Fibroblast of lung (primary cell): Measurements from ENCODE around the gene PIANP. TPM values are rescaled to one million over a fixed set of nuclear protein-coding genes. Genes with fewer than 3 reads are reported as not detected.
"Not testable (repeated sequence)": the region's sequence is repeated elsewhere in the genome, so short reads cannot be mapped to it uniquely, and the experiment has no call there.

Experiments
- DNase-seq, 2 donors: peaks; one replicate each; pipeline versions ENCODE4 v3.0.0 to v3.0.0-alpha.2; 2010; ENCODE audit warnings: low read depth in 2 of 2
- H2AFZ ChIP-seq: 2 replicates; pipeline ENCODE4 v1.5.1; 2012; ENCODE audit warnings: low read length, control low read depth, inconsistent platforms
- H3K27ac ChIP-seq: 2 replicates; pipeline ENCODE4 v1.5.1; 2011; ENCODE audit warnings: low read length, control low read depth; ENCODE audit not compliant: insufficient read depth
- H3K27me3 ChIP-seq: 2 replicates; pipeline ENCODE4 v1.5.1; 2011; ENCODE audit warnings: mild to moderate bottlenecking, low read length; ENCODE audit not compliant: control insufficient read depth, insufficient read depth
- H3K36me3 ChIP-seq: 2 replicates; pipeline ENCODE4 v1.5.1; 2011; ENCODE audit warnings: low read length; ENCODE audit not compliant: control insufficient read depth, insufficient read depth
- H3K4me1 ChIP-seq: 2 replicates; pipeline ENCODE4 v1.5.1; 2011; ENCODE audit warnings: low read length; ENCODE audit not compliant: control insufficient read depth, insufficient read depth; ENCODE audit errors: extremely low read depth
- H3K4me2 ChIP-seq: 2 replicates; pipeline ENCODE4 v1.5.1; 2011; ENCODE audit warnings: low read length, control low read depth; ENCODE audit not compliant: insufficient read depth; ENCODE audit errors: extremely low read depth
- H3K4me3 ChIP-seq, 4 experiments: fragments of 200-600 bp in 1 of 4; sonication (generic) in 1 of 4; replicated peaks in 1 of 4; 2 replicates each; pipeline ENCODE4 v1.5.1; 2011 to 2016; ENCODE audit warnings: low read length in 4 of 4, low read depth in 3 of 4, mild to moderate bottlenecking in 3 of 4, control low read depth in 2 of 4, inconsistent platforms in 1 of 4, mixed read lengths in 1 of 4; ENCODE audit not compliant: insufficient read depth in 1 of 4; ENCODE audit errors: control extremely low read depth in 1 of 4
- H3K79me2 ChIP-seq: 2 replicates; pipeline ENCODE4 v1.5.1; 2012; ENCODE audit warnings: mild to moderate bottlenecking, low read length, inconsistent platforms; ENCODE audit not compliant: control insufficient read depth, insufficient read depth
- H3K9ac ChIP-seq: 2 replicates; pipeline ENCODE4 v1.5.1; 2011; ENCODE audit warnings: mild to moderate bottlenecking, low read length, control low read depth; ENCODE audit not compliant: insufficient read depth
- H3K9me3 ChIP-seq: 2 replicates; pipeline ENCODE4 v1.5.1; 2012; ENCODE audit warnings: low read depth, low read length; ENCODE audit not compliant: control insufficient read depth, insufficient read depth
- H4K20me1 ChIP-seq: 2 replicates; pipeline ENCODE4 v1.5.1; 2011; ENCODE audit warnings: low read length; ENCODE audit not compliant: control insufficient read depth, insufficient read depth; ENCODE audit errors: extremely low read depth
- EZH2 ChIP-seq: IDR thresholded peaks from 2 replicates; pipeline ENCODE4 v1.5.1; 2012; ENCODE audit warnings: low read length, control low read depth, mild to moderate bottlenecking; ENCODE audit errors: missing control alignments
- polyA plus RNA-seq, 2 donors: library from polyadenylated mRNA; depleted of rRNA in 1 of 2; stranded (reverse) in 1 of 2; unstranded in 1 of 2; fragments of >200 nt; gene quantifications; 2 replicates each; pipeline ENCODE4 v1.2.1, GENCODE V29; 2011 to 2012; ENCODE audit warnings: missing spikeins in 1 of 2
- total RNA-seq: library from RNA; depleted of rRNA; stranded (reverse); fragments of >200 nt; gene quantifications from 2 replicates; pipeline ENCODE4 v1.2.1, GENCODE V29; 2014
- TF ChIP-seq, protein P1 (sequence below), 2 donors: IDR thresholded peaks in 1 of 2; conservative IDR thresholded peaks in 1 of 2; 1 replicate in 1 of 2; 2 replicates in 1 of 2; pipeline ENCODE4 v1.5.1; 2011 to 2012; ENCODE audit warnings: low read length in 2 of 2, control low read depth in 1 of 2, inconsistent platforms in 1 of 2, low read depth in 1 of 2, mild to moderate bottlenecking in 1 of 2

PIANP gene
- total and polyA plus RNA-seq, 2 donors (not counting 1 experiment from before 2014, with no cell fraction given): 0.17 to 0.49 TPM

DNA sequence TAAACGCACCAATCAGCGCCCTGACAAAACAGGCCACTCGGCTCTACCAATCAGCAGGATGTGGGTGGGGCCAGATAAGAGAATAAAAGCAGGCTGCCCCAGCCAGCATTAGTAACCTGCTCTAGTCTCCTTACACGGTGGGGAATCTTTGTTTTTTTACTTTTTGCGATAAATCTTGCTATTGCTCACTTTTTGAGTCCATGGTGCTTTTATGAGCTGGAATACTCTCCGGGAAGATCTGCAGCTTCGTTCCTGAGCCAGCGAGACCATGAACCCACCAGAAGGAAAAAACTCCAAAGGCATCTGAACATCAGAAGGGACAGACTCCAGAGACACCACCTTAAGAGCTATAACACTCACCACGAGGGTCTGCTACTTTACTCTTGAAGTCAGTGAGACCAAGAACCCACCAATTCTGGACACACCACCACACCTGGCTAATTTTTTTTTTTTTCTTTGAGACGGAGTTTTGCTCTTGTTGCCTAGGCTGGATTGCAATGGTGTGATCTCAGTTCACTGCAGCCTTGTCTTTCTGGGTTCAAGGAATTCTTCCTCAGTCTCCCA is 16.3 kb upstream of the PIANP start:
- no peak for TF ChIP-seq EZH2
- TF ChIP-seq, protein P1, sequence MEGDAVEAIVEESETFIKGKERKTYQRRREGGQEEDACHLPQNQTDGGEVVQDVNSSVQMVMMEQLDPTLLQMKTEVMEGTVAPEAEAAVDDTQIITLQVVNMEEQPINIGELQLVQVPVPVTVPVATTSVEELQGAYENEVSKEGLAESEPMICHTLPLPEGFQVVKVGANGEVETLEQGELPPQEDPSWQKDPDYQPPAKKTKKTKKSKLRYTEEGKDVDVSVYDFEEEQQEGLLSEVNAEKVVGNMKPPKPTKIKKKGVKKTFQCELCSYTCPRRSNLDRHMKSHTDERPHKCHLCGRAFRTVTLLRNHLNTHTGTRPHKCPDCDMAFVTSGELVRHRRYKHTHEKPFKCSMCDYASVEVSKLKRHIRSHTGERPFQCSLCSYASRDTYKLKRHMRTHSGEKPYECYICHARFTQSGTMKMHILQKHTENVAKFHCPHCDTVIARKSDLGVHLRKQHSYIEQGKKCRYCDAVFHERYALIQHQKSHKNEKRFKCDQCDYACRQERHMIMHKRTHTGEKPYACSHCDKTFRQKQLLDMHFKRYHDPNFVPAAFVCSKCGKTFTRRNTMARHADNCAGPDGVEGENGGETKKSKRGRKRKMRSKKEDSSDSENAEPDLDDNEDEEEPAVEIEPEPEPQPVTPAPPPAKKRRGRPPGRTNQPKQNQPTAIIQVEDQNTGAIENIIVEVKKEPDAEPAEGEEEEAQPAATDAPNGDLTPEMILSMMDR (conservative IDR thresholded peaks at IDR 0.05 in 1 of 2, IDR thresholded peaks at IDR 0.05 in 1 of 2; ENCODE audit: low read depth in 1 of 2, low read length in 2 of 2): no peak
- Histone ChIP-seq H3K9me3 (no peaks in the 10 kb centered on the region), H2AFZ (no peak overlapping the region), H3K36me3 (no peaks in the 10 kb centered on the region), H3K27ac (no peak overlapping the region), H3K9ac (no peak overlapping the region), H4K20me1 (no peaks in the 10 kb centered on the region), H3K4me2 (no peak overlapping the region), H3K4me3 (no peak overlapping the region), H3K79me2 (no peaks in the 10 kb centered on the region), H3K4me1 (no peaks in the 10 kb centered on the region), H3K27me3 (no peaks in the 10 kb centered on the region)
- DNase-seq: no peak

DNA sequence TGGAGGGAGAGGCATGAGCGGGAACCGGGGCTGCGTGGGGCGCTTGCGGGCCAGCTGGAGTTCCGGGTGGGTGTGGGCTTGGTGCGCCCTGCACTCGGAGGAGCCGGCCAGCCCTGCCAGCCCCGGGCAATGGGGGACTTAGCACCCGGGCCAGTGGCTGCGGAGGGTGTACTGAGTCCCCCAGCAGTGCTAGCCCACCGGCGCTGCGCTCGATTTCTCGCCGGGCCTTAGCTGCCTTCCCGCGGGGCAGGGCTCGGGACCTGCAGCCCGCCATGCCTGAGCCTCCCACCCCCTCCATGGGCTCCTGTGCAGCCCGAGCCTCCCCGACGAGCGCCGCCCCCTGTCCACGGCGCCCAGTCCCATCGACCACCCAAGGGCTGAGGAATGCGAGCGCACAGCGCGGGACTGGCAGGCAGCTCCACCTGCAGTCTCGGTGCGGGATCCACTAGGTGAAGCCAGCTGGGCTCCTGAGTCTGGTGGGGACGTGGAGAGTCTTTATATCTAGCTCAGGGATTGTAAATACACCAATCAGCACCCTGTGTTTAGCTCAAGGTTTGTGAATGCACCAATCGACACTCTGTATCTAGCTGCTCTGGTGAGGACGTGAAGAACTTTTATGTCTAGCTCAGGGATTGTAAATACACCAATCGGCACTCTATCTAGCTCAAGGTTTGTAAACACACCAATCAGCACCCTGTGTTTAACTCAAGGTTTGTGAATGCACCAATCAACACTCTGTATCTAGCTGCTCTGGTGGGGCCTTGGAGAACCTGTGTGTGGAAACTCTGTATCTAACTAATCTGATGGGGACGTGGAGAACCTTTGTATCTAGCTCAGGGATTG is 15.6 kb upstream of the PIANP start:
- not testable (repeated sequence) for DNase-seq, H4K20me1 ChIP-seq, H3K36me3 ChIP-seq, H3K9me3 ChIP-seq, H3K4me3 ChIP-seq, H3K27ac ChIP-seq, H2AFZ ChIP-seq, H3K9ac ChIP-seq, H3K4me2 ChIP-seq, H3K27me3 ChIP-seq, H3K4me1 ChIP-seq, H3K79me2 ChIP-seq

DNA sequence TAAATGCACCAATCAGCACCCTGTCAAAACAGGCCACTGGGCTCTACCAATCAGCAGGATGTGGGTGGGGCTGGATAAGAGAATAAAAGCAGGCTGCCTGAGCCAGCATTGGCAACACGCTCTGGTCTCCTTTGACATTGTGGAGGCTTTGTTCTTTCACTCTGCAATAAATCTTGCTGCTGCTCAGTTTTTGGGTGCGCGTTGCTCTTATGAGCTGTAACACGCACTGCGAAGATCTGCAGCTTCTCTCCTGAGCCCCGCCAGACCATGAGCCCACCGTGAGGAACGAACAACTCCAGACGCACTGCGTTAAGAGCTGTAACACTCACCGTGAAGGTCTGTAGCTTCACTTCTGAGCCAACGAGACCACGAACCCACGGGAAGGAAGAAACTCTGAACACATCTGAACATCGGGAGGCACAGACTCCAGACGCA is 8.4 kb upstream of the PIANP start:
- Histone ChIP-seq H2AFZ (no peak overlapping the region), H3K9ac (no peak overlapping the region), H3K27ac (no peak overlapping the region), H3K79me2 (no peaks in the 10 kb centered on the region), H3K36me3 (no peaks in the 10 kb centered on the region), H3K27me3 (peaks cover 3% of the 10 kb centered on the region), H3K9me3 (no peaks in the 10 kb centered on the region), H3K4me2 (no peak overlapping the region), H4K20me1 (no peaks in the 10 kb centered on the region), H3K4me1 (no peaks in the 10 kb centered on the region), H3K4me3 (no peak overlapping the region)
- no peak for DNase-seq
- TF ChIP-seq EZH2: no peak
- TF ChIP-seq, protein P1 (conservative IDR thresholded peaks at IDR 0.05 in 1 of 2, IDR thresholded peaks at IDR 0.05 in 1 of 2; ENCODE audit: low read depth in 1 of 2, low read length in 2 of 2): no peak

DNA sequence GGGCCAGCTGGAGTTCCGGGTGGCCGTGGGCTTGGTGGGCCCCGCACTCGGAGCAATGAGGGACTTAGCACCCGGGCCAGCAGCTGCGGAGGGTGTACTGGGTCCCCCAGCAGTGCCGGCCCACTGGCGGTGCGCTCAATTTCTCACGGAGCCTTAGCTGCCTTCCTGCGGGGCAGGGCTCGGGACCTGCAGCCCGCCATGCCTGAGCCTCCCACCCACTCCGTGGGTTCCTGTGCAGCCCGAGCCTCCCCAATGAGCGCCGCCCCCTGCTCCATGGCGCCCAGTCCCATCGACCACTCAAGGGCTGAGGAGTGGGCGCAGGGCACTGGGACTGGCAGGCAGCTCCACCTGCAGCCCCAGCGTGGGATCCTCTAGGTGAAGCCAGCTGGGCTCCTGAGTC is 7.7 kb upstream of the PIANP start:
- not testable (repeated sequence) for H3K4me1 ChIP-seq, H3K4me2 ChIP-seq, H3K4me3 ChIP-seq, H3K36me3 ChIP-seq, H2AFZ ChIP-seq, H3K27ac ChIP-seq, H3K9me3 ChIP-seq, H3K9ac ChIP-seq, H3K27me3 ChIP-seq, DNase-seq, H4K20me1 ChIP-seq, H3K79me2 ChIP-seq
